ENCODE measurements around the gene SH3TC1.

Gene SH3TC1

DNA sequence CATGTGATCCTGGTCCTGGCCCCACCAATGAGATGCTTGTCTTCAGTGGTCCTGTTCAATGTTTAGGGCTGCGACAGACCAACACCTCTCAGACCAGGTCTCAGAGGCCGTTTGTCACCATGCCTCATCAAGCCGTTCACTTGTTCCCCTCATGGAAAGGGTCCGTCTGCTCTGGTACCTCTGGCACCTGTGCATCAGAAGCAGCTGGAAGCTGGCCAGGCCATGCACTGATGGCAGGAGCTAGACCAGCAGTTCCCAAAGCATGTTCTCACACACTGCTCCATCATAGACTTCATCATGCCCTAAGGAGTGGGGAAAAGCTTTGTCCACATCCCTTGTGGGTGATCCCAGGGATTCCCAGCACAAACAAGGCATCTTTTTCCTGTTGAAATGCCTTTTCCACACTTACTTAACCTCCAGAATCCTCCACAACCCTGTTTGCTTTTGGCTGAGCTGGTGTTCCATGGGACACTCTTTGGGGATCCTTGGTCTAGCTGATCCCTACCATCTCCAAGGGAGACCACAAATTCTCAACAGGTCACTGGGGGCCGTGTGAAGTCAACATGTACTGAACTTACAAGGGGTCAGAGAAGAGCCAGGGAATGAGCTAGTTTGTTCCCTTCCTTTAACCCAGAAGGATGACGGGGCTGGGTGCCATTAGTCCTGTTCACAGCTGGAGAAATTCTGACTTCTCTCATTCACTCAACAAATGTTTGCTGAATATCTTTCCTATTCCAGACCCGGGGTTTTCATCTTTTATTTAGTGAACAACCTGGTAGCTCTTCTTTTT is 21.8 kb downstream of the SH3TC1 start:
- Histone ChIP-seq H3K4me1 (ENCODE audit: insufficient read depth, poor library complexity, severe bottlenecking) (no peaks in the 10 kb centered on the region), H3K36me3 (ENCODE audit: low read depth) (peaks cover 100% of the 10 kb centered on the region), H3K4me3 (ENCODE audit: severe bottlenecking) (no peak overlapping the region), H3K27ac (ENCODE audit: poor library complexity, severe bottlenecking) (no peak overlapping the region), H3K27me3 (ENCODE audit: insufficient read depth, poor library complexity, severe bottlenecking) (no peaks in the 10 kb centered on the region), H3K9me3 (ENCODE audit: severe bottlenecking) (no peaks in the 10 kb centered on the region)
- DNase-seq (ENCODE audit: low spot score) = no peak
- TF ChIP-seq, protein P1, sequence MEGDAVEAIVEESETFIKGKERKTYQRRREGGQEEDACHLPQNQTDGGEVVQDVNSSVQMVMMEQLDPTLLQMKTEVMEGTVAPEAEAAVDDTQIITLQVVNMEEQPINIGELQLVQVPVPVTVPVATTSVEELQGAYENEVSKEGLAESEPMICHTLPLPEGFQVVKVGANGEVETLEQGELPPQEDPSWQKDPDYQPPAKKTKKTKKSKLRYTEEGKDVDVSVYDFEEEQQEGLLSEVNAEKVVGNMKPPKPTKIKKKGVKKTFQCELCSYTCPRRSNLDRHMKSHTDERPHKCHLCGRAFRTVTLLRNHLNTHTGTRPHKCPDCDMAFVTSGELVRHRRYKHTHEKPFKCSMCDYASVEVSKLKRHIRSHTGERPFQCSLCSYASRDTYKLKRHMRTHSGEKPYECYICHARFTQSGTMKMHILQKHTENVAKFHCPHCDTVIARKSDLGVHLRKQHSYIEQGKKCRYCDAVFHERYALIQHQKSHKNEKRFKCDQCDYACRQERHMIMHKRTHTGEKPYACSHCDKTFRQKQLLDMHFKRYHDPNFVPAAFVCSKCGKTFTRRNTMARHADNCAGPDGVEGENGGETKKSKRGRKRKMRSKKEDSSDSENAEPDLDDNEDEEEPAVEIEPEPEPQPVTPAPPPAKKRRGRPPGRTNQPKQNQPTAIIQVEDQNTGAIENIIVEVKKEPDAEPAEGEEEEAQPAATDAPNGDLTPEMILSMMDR (IDR thresholded peaks at IDR 0.05; ENCODE audit: poor library complexity, severe bottlenecking) = no peak
- no peak for ATAC-seq (ENCODE audit: low read depth)

DNA sequence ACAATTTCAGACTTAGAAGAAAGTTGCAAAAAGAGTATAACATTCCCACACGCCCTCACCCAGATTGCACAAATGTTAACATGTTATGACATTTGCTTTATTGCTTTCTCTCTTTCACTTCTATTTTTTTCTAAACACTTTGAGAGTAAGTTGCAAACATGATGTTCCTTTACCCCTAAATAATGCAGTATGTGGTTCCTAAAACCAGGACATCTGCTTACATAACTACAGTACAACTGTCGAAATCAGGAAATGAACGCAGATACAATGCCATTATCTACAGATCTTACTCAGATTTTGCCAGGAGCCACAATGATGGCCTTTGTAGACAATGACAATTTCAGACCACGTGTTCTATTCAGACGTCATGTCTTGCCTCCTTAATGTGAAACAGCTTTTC is 22.4 kb downstream of the SH3TC1 start:
- ATAC-seq (ENCODE audit: low read depth) = no peak
- no peak overlapping the region for H3K27ac ChIP-seq (ENCODE audit: poor library complexity, severe bottlenecking)
- DNase-seq (ENCODE audit: low spot score) = no peak

DNA sequence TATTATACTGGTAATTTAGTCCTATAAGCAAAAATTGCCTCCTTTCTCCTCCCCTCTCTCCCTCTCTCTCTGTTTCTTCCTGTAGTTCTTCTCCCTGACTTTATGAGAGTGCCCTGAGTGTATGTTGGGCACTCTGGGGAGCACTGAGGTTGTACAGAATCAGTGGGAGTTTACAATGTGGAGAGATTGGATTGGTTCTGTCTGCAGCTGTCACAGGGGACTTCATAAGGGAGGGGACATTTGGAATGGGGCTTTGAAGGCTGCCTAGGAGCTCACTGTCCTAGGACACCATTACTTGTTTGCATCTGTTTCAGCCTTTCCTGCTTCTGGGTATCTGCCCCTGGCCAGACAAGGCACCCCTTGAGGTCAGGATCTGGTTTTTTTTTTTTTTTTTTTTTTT is 22.9 kb downstream of the SH3TC1 start:
- Histone ChIP-seq H3K4me3 (ENCODE audit: severe bottlenecking) (no peak overlapping the region), H3K4me1 (ENCODE audit: insufficient read depth, poor library complexity, severe bottlenecking) (no peaks in the 10 kb centered on the region), H3K36me3 (ENCODE audit: low read depth) (peaks cover 100% of the 10 kb centered on the region), H3K27me3 (ENCODE audit: insufficient read depth, poor library complexity, severe bottlenecking) (no peaks in the 10 kb centered on the region), H3K27ac (ENCODE audit: poor library complexity, severe bottlenecking) (no peak overlapping the region), H3K9me3 (ENCODE audit: severe bottlenecking) (no peaks in the 10 kb centered on the region)
- ATAC-seq (ENCODE audit: low read depth) (no peak), DNase-seq (ENCODE audit: low spot score) (no peak)
- TF ChIP-seq, protein P1 (IDR thresholded peaks at IDR 0.05; ENCODE audit: poor library complexity, severe bottlenecking) = no peak

More for the DNA sequence above, 22.4 kb downstream of the SH3TC1 start:
- TF ChIP-seq, protein P1 (IDR thresholded peaks at IDR 0.05; ENCODE audit: poor library complexity, severe bottlenecking) = no peak
- Histone ChIP-seq H3K4me1 (ENCODE audit: insufficient read depth, poor library complexity, severe bottlenecking) (no peaks in the 10 kb centered on the region), H3K4me3 (ENCODE audit: severe bottlenecking) (no peak overlapping the region), H3K36me3 (ENCODE audit: low read depth) (peaks cover 100% of the 10 kb centered on the region), H3K9me3 (ENCODE audit: severe bottlenecking) (no peaks in the 10 kb centered on the region), H3K27me3 (ENCODE audit: insufficient read depth, poor library complexity, severe bottlenecking) (no peaks in the 10 kb centered on the region)

DNA sequence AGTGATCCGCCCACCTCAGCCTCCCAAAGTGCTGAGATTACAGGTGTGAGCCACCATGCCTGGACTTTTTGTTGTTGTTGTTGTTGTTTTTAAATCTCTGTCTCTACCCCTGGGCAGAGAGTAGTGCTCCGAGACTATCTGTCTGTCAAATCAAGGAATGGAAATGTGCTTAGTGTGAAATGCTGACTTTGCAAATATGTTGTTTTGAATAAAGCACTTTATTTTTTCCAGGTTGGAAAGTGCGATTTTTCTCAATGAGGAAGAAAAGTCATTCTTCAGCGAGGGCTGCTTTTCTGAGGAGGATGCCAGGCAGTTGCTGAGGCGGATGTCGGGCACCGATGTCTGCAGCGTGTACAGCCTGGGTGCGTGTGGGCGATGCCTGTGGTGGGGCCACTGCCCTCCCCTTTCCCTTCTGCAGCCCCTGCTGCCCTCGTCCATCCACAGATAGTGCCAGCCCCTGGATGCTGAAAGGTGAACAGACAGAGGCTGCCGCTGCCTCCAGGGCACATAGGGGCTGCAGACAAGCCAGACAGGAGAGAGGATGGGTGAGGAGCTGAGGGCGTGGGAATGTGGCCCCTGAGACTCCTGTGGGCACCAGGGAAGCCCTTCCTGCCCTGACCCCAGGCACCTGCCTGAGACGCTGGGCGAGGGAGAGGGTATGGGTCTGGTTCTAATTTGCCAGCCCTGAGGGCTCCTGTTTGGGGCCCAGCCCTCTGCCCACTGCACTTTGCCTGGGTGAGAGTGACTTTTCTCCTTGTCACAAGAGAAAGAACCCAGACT is 23.7 kb downstream of the SH3TC1 start:
- TF ChIP-seq, protein P1 (IDR thresholded peaks at IDR 0.05; ENCODE audit: poor library complexity, severe bottlenecking) = no peak
- H3K36me3 ChIP-seq (ENCODE audit: low read depth) = peaks cover 100% of the 10 kb centered on the region
- no peak for DNase-seq (ENCODE audit: low spot score)
- no peaks in the 10 kb centered on the region for H3K27me3 ChIP-seq (ENCODE audit: insufficient read depth, poor library complexity, severe bottlenecking)
- H3K4me3 ChIP-seq (ENCODE audit: severe bottlenecking) = no peak overlapping the region
- no peak overlapping the region for H3K27ac ChIP-seq (ENCODE audit: poor library complexity, severe bottlenecking)
- H3K9me3 ChIP-seq (ENCODE audit: severe bottlenecking) = no peaks in the 10 kb centered on the region
- ATAC-seq (ENCODE audit: low read depth) = no peak
- no peaks in the 10 kb centered on the region for H3K4me1 ChIP-seq (ENCODE audit: insufficient read depth, poor library complexity, severe bottlenecking)

Data from RWPE2 (cell line).